ENCODE measurements around the gene CSRP1. TPM values are rescaled to one million over a fixed set of nuclear protein-coding genes. Genes with fewer than 3 reads are reported as not detected.

CSRP1 gene
- total RNA-seq, 6 experiments from 2014 or later = 540 to 614 (median 577) TPM

GRCh38 chr1:201543871-201544642, 37.1 kb upstream of the CSRP1 start:
- peaks cover 16% of the 10 kb centered on the region; the same call in 1 of the 2 replicates for H3K36me3 Mint-ChIP-seq (ENCODE audit: low read depth)
- peak overlapping the region; percentile 89 for H3K4me3 Mint-ChIP-seq
- H3K4me1 Mint-ChIP-seq (ENCODE audit: low read depth) = peaks cover 71% of the 10 kb centered on the region
- H3K27me3 Mint-ChIP-seq (ENCODE audit: insufficient read depth) = peaks cover 3% of the 10 kb centered on the region; the same call in 1 of the 2 replicates
- H3K9me3 Mint-ChIP-seq = no peaks in the 10 kb centered on the region
- peak overlapping the region; percentile 92 for H3K27ac Mint-ChIP-seq
- DNase-seq = no peak
- TF ChIP-seq, protein P1, sequence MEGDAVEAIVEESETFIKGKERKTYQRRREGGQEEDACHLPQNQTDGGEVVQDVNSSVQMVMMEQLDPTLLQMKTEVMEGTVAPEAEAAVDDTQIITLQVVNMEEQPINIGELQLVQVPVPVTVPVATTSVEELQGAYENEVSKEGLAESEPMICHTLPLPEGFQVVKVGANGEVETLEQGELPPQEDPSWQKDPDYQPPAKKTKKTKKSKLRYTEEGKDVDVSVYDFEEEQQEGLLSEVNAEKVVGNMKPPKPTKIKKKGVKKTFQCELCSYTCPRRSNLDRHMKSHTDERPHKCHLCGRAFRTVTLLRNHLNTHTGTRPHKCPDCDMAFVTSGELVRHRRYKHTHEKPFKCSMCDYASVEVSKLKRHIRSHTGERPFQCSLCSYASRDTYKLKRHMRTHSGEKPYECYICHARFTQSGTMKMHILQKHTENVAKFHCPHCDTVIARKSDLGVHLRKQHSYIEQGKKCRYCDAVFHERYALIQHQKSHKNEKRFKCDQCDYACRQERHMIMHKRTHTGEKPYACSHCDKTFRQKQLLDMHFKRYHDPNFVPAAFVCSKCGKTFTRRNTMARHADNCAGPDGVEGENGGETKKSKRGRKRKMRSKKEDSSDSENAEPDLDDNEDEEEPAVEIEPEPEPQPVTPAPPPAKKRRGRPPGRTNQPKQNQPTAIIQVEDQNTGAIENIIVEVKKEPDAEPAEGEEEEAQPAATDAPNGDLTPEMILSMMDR (IDR thresholded peaks at IDR 0.05) = no peak

DNA sequence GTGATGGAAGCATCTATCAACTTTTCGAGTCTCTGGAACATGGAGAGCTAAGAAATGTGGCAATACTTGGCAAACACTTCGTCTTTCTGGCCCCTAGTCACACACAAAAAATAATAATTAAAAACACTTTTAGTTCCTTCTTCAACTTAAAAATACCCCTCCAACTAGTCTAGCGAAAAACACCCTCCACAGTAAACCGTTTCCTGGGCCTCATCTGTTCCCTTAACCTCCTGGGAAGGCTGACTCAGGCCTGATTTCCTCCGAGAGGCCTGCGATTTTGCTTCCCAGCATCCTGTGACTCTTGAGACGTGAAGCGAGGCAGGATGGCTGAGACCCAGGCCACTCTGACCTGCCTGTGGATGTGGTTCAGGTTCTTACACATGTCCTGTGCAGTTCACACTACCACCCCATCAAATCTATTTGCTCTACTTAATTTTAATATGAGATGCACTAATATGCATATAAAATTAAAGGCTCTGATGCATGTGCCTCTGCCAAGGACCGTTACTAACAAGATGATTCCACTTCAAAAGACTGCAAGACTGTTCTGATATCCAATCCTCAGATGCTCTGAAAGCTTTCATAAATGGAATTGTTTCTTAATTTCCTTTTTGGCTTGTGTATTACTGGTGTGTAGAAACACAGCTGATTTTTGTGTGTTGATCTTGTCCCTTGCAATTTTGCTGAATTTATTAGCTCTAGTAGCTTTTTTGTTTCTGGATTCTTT, 35.5 kb upstream of the CSRP1 start:
- H3K4me1 Mint-ChIP-seq (ENCODE audit: low read depth) = peaks cover 74% of the 10 kb centered on the region
- peak; percentile 66 for DNase-seq
- H3K27ac Mint-ChIP-seq = peak overlapping the region; percentile 92
- H3K36me3 Mint-ChIP-seq (ENCODE audit: low read depth) = peaks cover 16% of the 10 kb centered on the region; the same call in 1 of the 2 replicates
- peaks cover 3% of the 10 kb centered on the region; the same call in 1 of the 2 replicates for H3K27me3 Mint-ChIP-seq (ENCODE audit: insufficient read depth)
- TF ChIP-seq, protein P1 (IDR thresholded peaks at IDR 0.05) = no peak
- no peaks in the 10 kb centered on the region for H3K9me3 Mint-ChIP-seq
- peak overlapping the region; percentile 89 for H3K4me3 Mint-ChIP-seq

DNA sequence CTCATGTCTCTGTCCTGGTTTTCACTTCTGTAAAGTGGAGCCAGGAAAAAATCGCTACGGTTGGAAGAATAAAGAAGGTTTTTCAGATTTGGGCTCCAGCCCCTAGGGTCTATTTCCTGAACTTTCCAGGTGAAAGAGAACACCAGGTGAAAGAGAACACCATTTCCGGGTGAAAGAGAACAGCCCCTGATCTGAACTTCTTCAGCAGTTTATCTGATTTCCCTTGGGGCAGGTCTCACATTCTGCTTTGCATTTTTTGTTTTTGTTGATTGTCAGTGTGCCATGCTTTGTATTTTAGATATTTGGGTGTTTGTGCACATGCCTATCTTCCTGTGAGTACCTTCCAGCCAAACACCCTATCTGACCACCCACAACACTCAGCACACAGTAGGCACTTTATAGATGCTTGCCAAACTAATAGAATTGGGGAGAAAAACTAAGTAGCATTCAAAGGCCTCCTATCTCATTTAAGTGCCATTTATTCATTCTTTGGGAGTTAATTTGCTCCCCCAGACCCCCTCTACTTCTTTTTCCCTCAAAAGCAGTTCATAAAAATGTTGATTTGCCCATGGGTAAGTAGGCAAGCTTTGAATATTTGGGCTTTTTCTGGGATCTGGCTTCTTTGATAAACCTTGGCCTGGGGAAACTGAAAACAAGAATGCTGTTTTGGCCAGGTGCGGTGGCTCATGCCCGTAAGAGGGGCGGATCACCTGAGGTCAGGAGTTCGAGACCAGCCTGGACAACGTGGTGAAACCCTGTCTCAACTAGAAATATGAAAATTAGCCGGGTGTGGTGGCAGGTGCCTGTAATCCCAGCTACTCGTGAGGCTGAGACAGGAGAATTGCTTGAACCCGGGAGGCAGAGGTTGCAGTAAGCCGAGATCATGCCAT, 34.2 kb upstream of the CSRP1 start:
- Mint-ChIP-seq H3K27me3 (ENCODE audit: insufficient read depth) (peaks cover 3% of the 10 kb centered on the region; the same call in 1 of the 2 replicates), H3K4me3 (peak overlapping the region; percentile 89), H3K4me1 (ENCODE audit: low read depth) (peaks cover 84% of the 10 kb centered on the region), H3K27ac (peak overlapping the region; percentile 92), H3K9me3 (no peaks in the 10 kb centered on the region), H3K36me3 (ENCODE audit: low read depth) (peaks cover 16% of the 10 kb centered on the region; the same call in 1 of the 2 replicates)
- no peak for DNase-seq
- TF ChIP-seq, protein P1 (IDR thresholded peaks at IDR 0.05) = no peak

DNA sequence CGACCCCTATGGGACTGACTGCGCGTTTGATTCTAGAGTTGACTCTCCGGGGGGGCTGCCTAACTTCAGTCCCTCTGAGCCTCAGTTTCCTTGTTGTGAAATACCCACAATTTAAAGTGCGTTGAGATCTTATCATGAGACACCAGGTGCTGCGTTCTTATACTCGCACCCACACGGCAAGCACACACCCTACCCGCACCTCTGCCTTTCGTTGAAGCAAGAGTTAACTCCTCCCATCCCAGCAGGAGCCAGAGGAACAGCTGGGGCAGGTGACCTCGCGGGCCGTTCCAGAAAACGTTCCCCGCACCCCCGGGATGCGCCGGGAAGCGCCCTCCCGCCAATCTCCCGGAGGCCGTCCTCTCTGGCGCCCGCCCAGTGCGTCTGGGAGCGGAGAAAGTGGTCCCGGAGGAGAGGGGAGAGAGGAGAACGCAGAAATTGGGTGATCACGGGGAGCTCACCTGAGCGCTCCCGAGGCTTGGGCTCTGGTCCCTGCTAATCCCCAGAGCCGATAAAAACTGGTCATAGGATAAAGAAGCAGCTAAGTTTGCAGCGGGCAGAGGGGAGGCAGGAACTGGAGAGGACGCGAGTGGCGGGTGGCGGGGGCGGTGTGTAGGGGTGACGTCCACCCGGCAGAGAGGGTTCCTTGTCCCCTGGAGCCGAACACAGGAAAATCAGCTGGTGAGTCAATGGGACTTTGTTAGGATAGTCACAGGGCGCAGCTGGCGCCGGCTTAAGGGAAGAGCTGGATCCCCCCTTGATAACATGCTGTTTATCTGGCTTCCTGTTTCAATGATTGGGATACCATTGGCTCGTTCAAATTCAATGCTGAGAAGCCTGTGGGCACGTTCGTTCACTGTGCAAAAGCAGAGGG, 32.9 kb upstream of the CSRP1 start:
- TF ChIP-seq, protein P1 (IDR thresholded peaks at IDR 0.05) = no peak
- Mint-ChIP-seq H3K27me3 (ENCODE audit: insufficient read depth) (peaks cover 3% of the 10 kb centered on the region; the same call in 1 of the 2 replicates), H3K4me1 (ENCODE audit: low read depth) (peaks cover 84% of the 10 kb centered on the region), H3K27ac (peak overlapping the region; percentile 92), H3K36me3 (ENCODE audit: low read depth) (peaks cover 14% of the 10 kb centered on the region; the same call in 1 of the 2 replicates), H3K9me3 (no peaks in the 10 kb centered on the region), H3K4me3 (peak overlapping the region; percentile 89)
- peak; percentile 71 for DNase-seq
